Measurements from ENCODE around the gene GLOD5. TPM values are rescaled to one million over a fixed set of nuclear protein-coding genes. Genes with fewer than 3 reads are reported as not detected.

Gene GLOD5
- total and polyA plus RNA-seq, 2 of the 8 experiments (the other 6 are each of a cell fraction or from before 2014, with no cell fraction given) = 0.18 TPM; not detected in 1

DNA sequence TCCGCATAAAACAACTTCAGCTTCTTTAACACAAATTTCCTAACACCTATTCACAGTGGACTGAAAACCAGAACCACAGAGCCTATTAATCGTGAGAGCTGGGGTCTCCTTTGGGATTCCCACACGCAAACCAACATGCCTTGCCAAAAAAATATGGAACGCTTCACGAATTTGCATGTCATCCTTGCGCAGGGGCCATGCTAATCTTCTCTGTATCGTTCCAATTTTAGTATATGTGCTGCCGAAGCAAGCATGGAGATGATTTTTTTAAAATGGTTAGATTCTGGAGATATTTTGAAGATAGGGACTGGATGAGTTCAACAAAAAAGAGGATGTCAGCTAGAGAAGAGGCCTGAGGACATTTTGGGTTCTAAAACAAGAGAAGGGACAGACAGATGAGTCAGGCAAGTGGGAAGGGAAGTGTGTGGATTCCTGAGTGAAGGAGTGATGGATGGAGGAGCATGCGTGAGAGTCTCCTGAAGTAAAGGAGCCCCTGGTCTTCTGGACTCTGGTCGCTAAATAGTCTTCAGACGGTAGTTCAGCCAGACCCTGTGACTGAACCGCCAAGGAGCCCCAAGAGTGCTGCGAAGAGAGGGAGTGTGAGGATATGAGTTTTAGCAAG, 15.4 kb downstream of the GLOD5 start:
- H2BK120ac ChIP-seq (replicated peaks; ENCODE audit: low read depth, low read length) = no peak overlapping the region
- H2AFZ ChIP-seq (ENCODE audit: low read length) = no peak overlapping the region
- H3K27ac ChIP-seq (ENCODE audit: low read depth, low read length) = no peak overlapping the region
- H4K91ac ChIP-seq (replicated peaks; ENCODE audit: insufficient read length, low read length) = no peak overlapping the region
- no peak overlapping the region for H2BK12ac ChIP-seq (ENCODE audit: low read depth, low read length)
- no peaks in the 10 kb centered on the region for H3K9me3 ChIP-seq (ENCODE audit: insufficient read depth in 2 of 2, low read depth in 1 of 2, low read length in 1 of 2)
- no peak overlapping the region for H2BK15ac ChIP-seq (ENCODE audit: low read length)
- no peak overlapping the region for H3K9ac ChIP-seq (replicated peaks in 1 of 4; ENCODE audit: extremely low read depth in 1 of 4, low read depth in 3 of 4, low read length in 3 of 4)
- no peak overlapping the region for H3K4me3 ChIP-seq (ENCODE audit: extremely low read depth in 1 of 4, insufficient read depth in 2 of 4, low read depth in 3 of 4, low read length in 4 of 4)
- H3K56ac ChIP-seq (replicated peaks; ENCODE audit: insufficient read length, low read depth, low read length) = no peak overlapping the region
- H3K18ac ChIP-seq (ENCODE audit: extremely low read depth, low read length) = no peak overlapping the region
- H3K4me2 ChIP-seq (ENCODE audit: insufficient read depth in 1 of 2, low read depth in 2 of 2, low read length in 2 of 2) = no peak overlapping the region
- WGBS, 2 experiments (ENCODE audit: extremely low coverage in 1 of 2, insufficient coverage in 1 of 2, insufficient read length in 1 of 2, insufficient replicate concordance in 2 of 2, low coverage in 1 of 2, low lambda C conversion rate in 2 of 2, missing lambda C conversion rate in 1 of 2) = 95% methylated on average over 12 of the region's 13 CpGs; no CpG with 5 or more reads in 1 of the 2 experiments
- no peaks in the 10 kb centered on the region for H3K27me3 ChIP-seq (replicated peaks in 1 of 4; ENCODE audit: control insufficient read depth in 3 of 4, extremely low read depth in 1 of 4, insufficient read depth in 3 of 4, low read length in 3 of 4)
- H2AK5ac ChIP-seq (ENCODE audit: low read depth, low read length) = no peak overlapping the region
- no peaks in the 10 kb centered on the region for H3K79me1 ChIP-seq (ENCODE audit: low read depth, low read length)
- H3K4me1 ChIP-seq (replicated peaks in 1 of 4; ENCODE audit: control insufficient read depth in 3 of 4, insufficient read depth in 4 of 4, low read length in 3 of 4) = no peaks in the 10 kb centered on the region
- H4K8ac ChIP-seq (ENCODE audit: extremely low read depth, insufficient read depth, low read length) = no peak overlapping the region
- H4K20me1 ChIP-seq (replicated peaks in 1 of 2; ENCODE audit: control insufficient read depth in 1 of 2, insufficient read depth in 2 of 2, low read length in 2 of 2) = no peaks in the 10 kb centered on the region
- no peak overlapping the region for H3K4ac ChIP-seq (replicated peaks; ENCODE audit: insufficient read length, low read depth, low read length)
- H3K14ac ChIP-seq (ENCODE audit: insufficient read length) = no peak overlapping the region
- no peaks in the 10 kb centered on the region for H3K36me3 ChIP-seq (ENCODE audit: control insufficient read depth in 2 of 4, insufficient read depth in 4 of 4, low read length in 3 of 4)
- H4K5ac ChIP-seq (ENCODE audit: insufficient read length, low read depth, low read length) = no peak overlapping the region
- no peaks in the 10 kb centered on the region for H3K79me2 ChIP-seq (ENCODE audit: control insufficient read depth in 1 of 2, insufficient read depth in 2 of 2, low read length in 2 of 2)
- DNase-seq (ENCODE audit: low read depth in 1 of 2, low spot score in 2 of 2) (no peak), FAIRE-seq (peak; percentile 83)
- no peak overlapping the region for H2BK20ac ChIP-seq (ENCODE audit: low read length)
- POLR2A ChIA-PET (ENCODE audit: partially characterized antibody) = interaction anchor here (1.2 kb wide), 1 partner anchor 8 kb away, joined by 3 read pairs; no protein-coding TSS in a partner anchor
- H3K23ac ChIP-seq (ENCODE audit: insufficient read length) = no peak overlapping the region
- CTCF ChIA-PET (ENCODE audit: partially characterized antibody) = interaction anchor here (0.9 kb wide), 1 partner anchor 169 kb away, joined by 3 read pairs; no protein-coding TSS in a partner anchor
- no peak overlapping the region for H2BK5ac ChIP-seq (ENCODE audit: low read depth, low read length)
- H3K23me2 ChIP-seq (ENCODE audit: low read depth, low read length) = no peaks in the 10 kb centered on the region
- TF ChIP-seq BACH1 (IDR thresholded peaks at IDR 0.05; ENCODE audit: low read length) (no peak), YY1 (IDR thresholded peaks at IDR 0.05; ENCODE audit: low read depth, low read length) (no peak), TAF7 (optimal IDR thresholded peaks at IDR 0.05; ENCODE audit: borderline replicate concordance, low read depth, low read length) (no peak), CBX5 (IDR thresholded peaks at IDR 0.05; ENCODE audit: low read depth, low read length) (no peak), EZH2 (IDR thresholded peaks at IDR 0.05; ENCODE audit: low read depth, low read length, severe bottlenecking) (no peak), RAD21 (IDR thresholded peaks at IDR 0.05 in 1 of 2, conservative IDR thresholded peaks at IDR 0.05 in 1 of 2; ENCODE audit: low read depth in 2 of 2, low read length in 2 of 2) (no peak), FOSL1 (IDR thresholded peaks at IDR 0.05; ENCODE audit: insufficient read depth, low read depth, low read length) (no peak), RFX5 (IDR thresholded peaks at IDR 0.05; ENCODE audit: borderline replicate concordance, low read depth, low read length) (no peak), BRCA1 (IDR thresholded peaks at IDR 0.05; ENCODE audit: low read depth, low read length) (no peak), TAF1 (IDR thresholded peaks at IDR 0.05; ENCODE audit: low read depth, low read length) (no peak), GTF2F1 (IDR thresholded peaks at IDR 0.05; ENCODE audit: borderline replicate concordance, low read depth, low read length) (no peak), KDM5A (IDR thresholded peaks at IDR 0.05; ENCODE audit: low read length) (no peak), KDM1A (IDR thresholded peaks at IDR 0.05; ENCODE audit: borderline replicate concordance, low read length) (no peak), HDAC6 (IDR thresholded peaks at IDR 0.05; ENCODE audit: low read depth, low read length) (no peak)

All from H1 (cell line).